H4 (cell line): Measurements from ENCODE around the gene IP6K1. TPM values are rescaled to one million over a fixed set of nuclear protein-coding genes. Genes with fewer than 3 reads are reported as not detected.
"Not testable (repeated sequence)": the region's sequence is repeated elsewhere in the genome, so short reads cannot be mapped to it uniquely, and the experiment has no call there.

ENCODE experiments used
- DNase-seq: peaks from one replicate; pipeline ENCODE4 v3.0.0-alpha.2; 2015; ENCODE audit warnings: low spot score
- total RNA-seq: library from RNA; depleted of rRNA; stranded (reverse); fragments of >200 nt; shearing (Covaris generic); gene quantifications from 2 replicates; pipeline ENCODE4 v1.2.3, GENCODE V29; 2014

Gene IP6K1
- total RNA-seq, 1 experiment from 2014 or later = 13.0 TPM

- no peak for DNase-seq
Observed at GRCh38 chr3:49769286-49769915, 16.9 kb downstream of the IP6K1 start.

- no peak for DNase-seq
Observed at GRCh38 chr3:49763981-49764380, 22.4 kb downstream of the IP6K1 start.

- DNase-seq = no peak
Observed at GRCh38 chr3:49761661-49762060, 24.7 kb downstream of the IP6K1 start.

- no peak for DNase-seq
Observed at GRCh38 chr3:49759226-49759625, 27.1 kb downstream of the IP6K1 start.

GRCh38 chr3:49757197-49757596, 29.1 kb downstream of the IP6K1 start:
- no peak for DNase-seq

- DNase-seq = no peak
Observed at GRCh38 chr3:49756036-49756435, 30.3 kb downstream of the IP6K1 start.

GRCh38 chr3:49754536-49754935, 31.8 kb downstream of the IP6K1 start:
- no peak for DNase-seq

- DNase-seq = no peak
Observed at GRCh38 chr3:49751501-49751900, 34.8 kb downstream of the IP6K1 start.

- DNase-seq = no peak
Observed at GRCh38 chr3:49750056-49750455, 36.3 kb downstream of the IP6K1 start.

- DNase-seq = not testable (repeated sequence)
Observed at GRCh38 chr3:49748874-49749273, 37.5 kb downstream of the IP6K1 start.

- DNase-seq = no peak
Observed at GRCh38 chr3:49747792-49748480, 38.4 kb downstream of the IP6K1 start.

- DNase-seq = no peak
Observed at GRCh38 chr3:49745986-49746385, 40.4 kb downstream of the IP6K1 start.

GRCh38 chr3:49740427-49740826, 45.9 kb downstream of the IP6K1 start:
- no peak for DNase-seq

- DNase-seq = no peak
Observed at GRCh38 chr3:49738067-49738713, 48.2 kb downstream of the IP6K1 start.

- no peak for DNase-seq
Observed at GRCh38 chr3:49734752-49735151, 51.6 kb downstream of the IP6K1 start.

- no peak for DNase-seq
Observed at GRCh38 chr3:49733551-49733950, 52.8 kb downstream of the IP6K1 start.

GRCh38 chr3:49732597-49732996, 53.7 kb downstream of the IP6K1 start:
- no peak for DNase-seq

- no peak for DNase-seq
Observed at GRCh38 chr3:49729966-49730609, 56.3 kb downstream of the IP6K1 start.

- DNase-seq = no peak
Observed at GRCh38 chr3:49727924-49728361, 58.4 kb downstream of the IP6K1 start.

- no peak for DNase-seq
Observed at GRCh38 chr3:49727154-49727923, 59.0 kb downstream of the IP6K1 start.

GRCh38 chr3:49725906-49726681, 60.2 kb downstream of the IP6K1 start:
- DNase-seq = no peak
